Activated CD4-positive, alpha-beta T cell treated with anti-CD3 and anti-CD28 coated beads, Interleukin-2, amount 50 U/mL, for 4 hours (primary cell): Measurements from ENCODE around the gene USP44.
A peak's percentile ranks its signal among the peaks of the same experiment; 100 is the strongest.
"Not testable (repeated sequence)": the region's sequence is repeated elsewhere in the genome, so short reads cannot be mapped to it uniquely, and the experiment has no call there.

Experiments used
- DNase-seq, 2 experiments: peaks; one replicate each; pipeline ENCODE4 v3.0.0-alpha.2; 2020

Gene USP44

GRCh38 chr12:95551305-95551704 is at the start of gene USP44:
USP44 (minus strand) TSS chr12:95551476; CDS start chr12:95534256, 17,220 bp downstream.
- DNase-seq, result no peak

- no peak for DNase-seq
Measured at GRCh38 chr12:95600567-95600966, 49.3 kb upstream of the USP44 start.

- DNase-seq, result no peak
Measured at GRCh38 chr12:95599880-95600279, 48.6 kb upstream of the USP44 start.

GRCh38 chr12:95594136-95594535 is 42.9 kb upstream of the USP44 start:
- DNase-seq, result no peak

GRCh38 chr12:95593266-95593871 is 42.1 kb upstream of the USP44 start:
- DNase-seq, result no peak

GRCh38 chr12:95591731-95592130 is 40.5 kb upstream of the USP44 start:
- DNase-seq, result no peak

GRCh38 chr12:95590775-95591174 is 39.5 kb upstream of the USP44 start:
- DNase-seq, result no peak

- DNase-seq, result no peak
Measured at GRCh38 chr12:95583933-95584332, 32.7 kb upstream of the USP44 start.

- no peak for DNase-seq
Measured at GRCh38 chr12:95582230-95583058, 31.2 kb upstream of the USP44 start.

- no peak for DNase-seq
Measured at GRCh38 chr12:95577820-95578219, 26.5 kb upstream of the USP44 start.

- no peak for DNase-seq
Measured at GRCh38 chr12:95574799-95575452, 23.6 kb upstream of the USP44 start.

GRCh38 chr12:95573951-95574576 is 22.8 kb upstream of the USP44 start:
- no peak for DNase-seq

- DNase-seq, result no peak
Measured at GRCh38 chr12:95571369-95571768, 20.1 kb upstream of the USP44 start.

GRCh38 chr12:95568045-95568444 is 16.8 kb upstream of the USP44 start:
- DNase-seq, result not testable (repeated sequence)

GRCh38 chr12:95557625-95558024 is 6.3 kb upstream of the USP44 start:
- no peak for DNase-seq

- DNase-seq, result no peak
Measured at GRCh38 chr12:95554532-95555071, 3.3 kb upstream of the USP44 start.

- DNase-seq, result no peak
Measured at GRCh38 chr12:95553197-95553943, 2.1 kb upstream of the USP44 start.

GRCh38 chr12:95551913-95552516 is 739 bp upstream of the USP44 start:
- no peak for DNase-seq

- no peak for DNase-seq
Measured at GRCh38 chr12:95549392-95550084, 1.7 kb downstream of the USP44 start.

- DNase-seq, result peak; percentile 69
Measured at GRCh38 chr12:95548539-95549391, 2.5 kb downstream of the USP44 start.
